Fibroblast of villous mesenchyme (primary cell): ENCODE measurements around the gene ZNF407. TPM values are rescaled to one million over a fixed set of nuclear protein-coding genes. Genes with fewer than 3 reads are reported as not detected.

Experiments used
- DNase-seq: peaks from one replicate; pipeline ENCODE4 v3.0.0-alpha.2; 2010; ENCODE audit warnings: low read depth
- H3K4me3 ChIP-seq: 2 replicates; pipeline ENCODE4 v1.5.1; 2011; ENCODE audit warnings: low read depth, mild to moderate bottlenecking, low read length
- total RNA-seq: library from RNA; depleted of rRNA; stranded (reverse); fragments of >200 nt; gene quantifications from 2 replicates; pipeline ENCODE4 v1.2.3, GENCODE V29; 2012
- TF ChIP-seq, protein P1 (sequence below): IDR thresholded peaks from 2 replicates; pipeline ENCODE4 v1.5.1; 2012; ENCODE audit warnings: low read depth, mild to moderate bottlenecking, low read length; ENCODE audit not compliant: insufficient read depth

The ZNF407 gene
- total RNA-seq, 1 donor: 22.0 TPM

DNA sequence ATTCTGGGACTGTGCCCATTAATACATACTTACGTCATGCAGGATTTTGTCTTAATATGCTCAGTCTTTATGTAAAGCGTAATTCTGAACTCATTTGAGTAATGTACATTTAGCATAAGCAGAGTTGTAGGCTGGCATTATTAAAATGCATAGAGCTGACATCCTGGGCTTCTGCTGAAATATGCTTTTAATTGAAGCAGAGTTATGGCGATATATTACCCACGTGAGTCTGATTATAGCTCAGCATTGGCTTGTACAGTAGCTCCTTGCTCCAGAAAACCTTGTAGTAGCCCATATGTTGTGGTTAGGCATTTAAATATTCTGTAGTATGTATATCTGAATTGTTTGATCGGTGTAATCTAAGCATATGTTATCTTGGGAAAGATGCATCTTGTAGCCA lies 377.3 kb downstream of the ZNF407 start:
- TF ChIP-seq, protein P1, sequence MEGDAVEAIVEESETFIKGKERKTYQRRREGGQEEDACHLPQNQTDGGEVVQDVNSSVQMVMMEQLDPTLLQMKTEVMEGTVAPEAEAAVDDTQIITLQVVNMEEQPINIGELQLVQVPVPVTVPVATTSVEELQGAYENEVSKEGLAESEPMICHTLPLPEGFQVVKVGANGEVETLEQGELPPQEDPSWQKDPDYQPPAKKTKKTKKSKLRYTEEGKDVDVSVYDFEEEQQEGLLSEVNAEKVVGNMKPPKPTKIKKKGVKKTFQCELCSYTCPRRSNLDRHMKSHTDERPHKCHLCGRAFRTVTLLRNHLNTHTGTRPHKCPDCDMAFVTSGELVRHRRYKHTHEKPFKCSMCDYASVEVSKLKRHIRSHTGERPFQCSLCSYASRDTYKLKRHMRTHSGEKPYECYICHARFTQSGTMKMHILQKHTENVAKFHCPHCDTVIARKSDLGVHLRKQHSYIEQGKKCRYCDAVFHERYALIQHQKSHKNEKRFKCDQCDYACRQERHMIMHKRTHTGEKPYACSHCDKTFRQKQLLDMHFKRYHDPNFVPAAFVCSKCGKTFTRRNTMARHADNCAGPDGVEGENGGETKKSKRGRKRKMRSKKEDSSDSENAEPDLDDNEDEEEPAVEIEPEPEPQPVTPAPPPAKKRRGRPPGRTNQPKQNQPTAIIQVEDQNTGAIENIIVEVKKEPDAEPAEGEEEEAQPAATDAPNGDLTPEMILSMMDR: no peak
- no peak for DNase-seq
- H3K4me3 ChIP-seq: no peak overlapping the region

DNA sequence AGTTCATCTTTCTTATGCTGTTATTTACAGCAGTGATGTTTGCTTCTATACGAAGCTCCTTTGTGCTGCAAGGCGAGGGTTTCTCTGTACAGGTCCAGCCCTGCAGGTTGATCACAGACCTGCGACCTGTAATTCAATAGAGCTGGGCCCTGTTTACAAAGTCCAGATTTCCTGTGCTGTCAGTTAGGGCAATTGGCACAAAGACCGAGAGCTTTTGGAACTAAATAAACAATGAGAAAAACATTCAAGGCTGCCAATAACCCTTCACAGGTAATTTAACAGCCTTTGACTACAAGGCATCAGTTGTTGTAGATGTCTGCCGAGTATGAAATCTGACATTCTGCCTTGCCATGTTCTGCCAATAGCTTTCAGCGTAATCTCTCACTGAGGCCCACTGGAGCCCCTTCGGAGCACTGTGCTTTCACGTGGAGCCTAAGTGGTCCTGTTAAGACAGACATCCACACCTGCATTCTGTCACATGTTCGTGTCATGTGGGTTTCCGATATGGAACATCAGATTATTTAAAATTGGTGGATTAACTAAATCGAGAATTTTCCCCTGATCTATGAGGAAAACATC lies 378.8 kb downstream of the ZNF407 start:
- H3K4me3 ChIP-seq: no peak overlapping the region
- DNase-seq: no peak
- TF ChIP-seq, protein P1: no peak

DNA sequence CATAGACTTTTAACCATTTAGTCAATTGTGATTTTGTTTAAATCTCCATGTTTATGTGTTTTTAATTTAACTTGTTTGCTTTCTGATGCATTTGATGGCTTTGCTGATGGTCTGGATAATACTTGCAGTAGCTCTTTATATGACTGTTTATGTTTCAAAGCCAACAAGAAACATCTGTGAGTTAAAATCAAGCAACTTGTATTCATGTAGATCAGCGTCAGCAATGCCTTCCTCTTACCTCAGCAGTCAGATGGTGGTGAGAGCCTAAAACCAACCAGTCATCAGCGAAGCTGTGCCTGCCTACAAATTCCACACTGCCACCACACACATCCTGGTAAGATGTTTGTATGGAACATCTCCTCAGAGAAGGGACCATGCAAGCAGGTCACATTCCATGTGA lies 379.4 kb downstream of the ZNF407 start:
- H3K4me3 ChIP-seq: no peak overlapping the region
- peak; percentile 62 for DNase-seq
- TF ChIP-seq, protein P1: no peak

DNA sequence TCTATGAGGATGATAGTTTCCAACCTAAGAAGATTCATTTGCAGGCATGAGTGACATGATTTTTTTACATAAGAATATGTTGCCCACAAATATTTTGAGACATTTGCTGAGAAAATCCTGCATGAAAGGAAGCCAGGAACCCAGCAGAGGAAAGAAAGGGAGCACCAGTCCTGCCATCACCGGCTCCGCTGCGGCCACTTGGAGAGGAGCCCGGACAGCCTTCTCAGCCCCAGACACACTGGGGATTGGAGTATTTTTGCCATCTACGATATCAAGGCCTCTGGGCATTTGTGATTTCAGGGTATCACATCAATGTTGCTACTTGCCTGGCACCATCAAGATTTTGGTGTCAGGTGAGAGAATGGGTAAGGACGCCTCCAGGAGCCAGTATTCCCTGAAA lies 383.0 kb downstream of the ZNF407 start:
- H3K4me3 ChIP-seq: no peak overlapping the region
- TF ChIP-seq, protein P1: no peak
- no peak for DNase-seq

DNA sequence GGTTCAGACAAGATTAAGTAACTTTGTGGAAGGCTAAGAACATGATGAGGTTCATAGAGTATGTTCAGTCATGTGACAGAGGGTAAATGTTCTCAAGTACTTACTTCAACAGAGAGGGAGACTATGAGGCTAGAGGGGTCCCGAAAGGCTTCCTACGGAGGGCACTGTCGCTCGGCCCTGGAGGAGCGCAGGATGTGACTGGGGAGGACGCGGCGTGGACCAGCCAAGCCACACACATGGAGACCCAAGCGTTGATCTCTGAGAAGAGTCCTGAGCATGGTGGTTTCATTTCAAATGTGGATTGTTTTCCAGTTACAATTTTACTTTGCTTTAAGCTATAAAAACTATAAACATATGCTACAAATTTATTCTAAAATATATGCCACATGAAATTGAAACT lies 383.8 kb downstream of the ZNF407 start:
- TF ChIP-seq, protein P1: no peak
- DNase-seq: no peak
- no peak overlapping the region for H3K4me3 ChIP-seq

DNA sequence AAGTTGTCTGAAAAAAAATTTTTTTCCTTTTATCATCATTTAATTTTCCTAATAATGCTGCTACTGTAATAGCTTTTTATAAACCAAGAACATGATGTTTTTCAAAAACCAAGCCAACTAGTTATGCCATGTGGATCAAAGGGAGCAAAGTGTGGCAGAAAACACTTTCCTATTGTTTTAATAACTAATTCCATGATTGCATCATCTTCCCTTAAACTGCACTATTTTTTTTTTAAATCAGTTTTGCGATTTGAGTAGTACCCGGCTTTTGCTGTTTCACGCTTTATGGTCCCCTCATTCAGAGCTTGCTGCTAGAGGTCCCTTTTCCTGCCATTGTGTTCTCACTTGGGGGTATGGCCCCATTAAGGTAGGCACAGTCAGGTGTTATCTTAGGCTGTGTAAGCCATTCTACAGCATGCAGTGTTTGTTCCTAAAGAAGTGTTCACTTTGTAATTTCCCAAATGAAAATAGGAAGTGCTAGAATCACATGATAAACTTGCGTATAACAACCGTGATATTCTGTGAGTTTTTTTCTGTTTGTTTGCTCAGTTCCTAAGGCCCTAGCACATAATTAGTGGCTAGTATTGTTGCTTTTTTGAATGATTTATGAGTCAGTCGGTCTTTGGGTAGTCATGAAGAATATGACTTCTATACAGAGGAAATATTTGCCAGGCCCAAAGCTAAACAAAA lies 385.4 kb downstream of the ZNF407 start:
- H3K4me3 ChIP-seq: no peak overlapping the region
- DNase-seq: no peak
- TF ChIP-seq, protein P1: no peak
